HG03575 (cell line): ENCODE measurements around the gene PRSS23.
"Not testable (repeated sequence)": the region's sequence is repeated elsewhere in the genome, so short reads cannot be mapped to it uniquely, and the experiment has no call there.

Experiments
- ATAC-seq: cut with Tn5 transposase; IDR thresholded peaks from one replicate; pipeline ENCODE4 v1.9.1; 2021; ENCODE audit not compliant: unreplicated experiment, insufficient number of reproducible peaks, low FRiP score; ENCODE audit errors: extremely low read depth

PRSS23 gene, protein sequence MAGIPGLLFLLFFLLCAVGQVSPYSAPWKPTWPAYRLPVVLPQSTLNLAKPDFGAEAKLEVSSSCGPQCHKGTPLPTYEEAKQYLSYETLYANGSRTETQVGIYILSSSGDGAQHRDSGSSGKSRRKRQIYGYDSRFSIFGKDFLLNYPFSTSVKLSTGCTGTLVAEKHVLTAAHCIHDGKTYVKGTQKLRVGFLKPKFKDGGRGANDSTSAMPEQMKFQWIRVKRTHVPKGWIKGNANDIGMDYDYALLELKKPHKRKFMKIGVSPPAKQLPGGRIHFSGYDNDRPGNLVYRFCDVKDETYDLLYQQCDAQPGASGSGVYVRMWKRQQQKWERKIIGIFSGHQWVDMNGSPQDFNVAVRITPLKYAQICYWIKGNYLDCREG

GRCh38 chr11:86800076-86800959 is at the start of gene PRSS23:
Gene PRSS23, plus strand, starts transcription at chr11:86800542. Its CDS starts 7,102 bp downstream, at chr11:86807644.
- ATAC-seq: no peak

DNA sequence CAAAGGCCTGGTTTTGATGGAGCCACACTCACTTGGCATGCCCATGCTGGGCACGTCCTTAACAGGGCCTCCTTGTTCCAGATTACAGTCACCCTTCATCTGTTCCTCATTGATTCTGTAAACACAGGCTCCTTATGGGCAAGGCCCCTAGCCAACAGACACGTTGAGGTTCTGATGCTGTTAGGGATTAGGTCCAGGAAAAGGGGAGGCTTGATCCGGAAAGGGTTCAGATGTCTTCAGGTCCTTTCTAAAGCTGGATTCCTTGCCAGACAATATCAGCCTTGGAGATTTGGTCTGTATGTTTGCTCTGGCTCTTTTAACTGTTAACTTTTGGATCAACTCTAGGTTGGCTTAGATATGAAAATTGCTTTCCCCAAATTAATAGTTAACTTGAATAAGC is 46.9 kb upstream of the PRSS23 start:
- no peak for ATAC-seq

GRCh38 chr11:86755146-86755545 is 45.2 kb upstream of the PRSS23 start:
- no peak for ATAC-seq

DNA sequence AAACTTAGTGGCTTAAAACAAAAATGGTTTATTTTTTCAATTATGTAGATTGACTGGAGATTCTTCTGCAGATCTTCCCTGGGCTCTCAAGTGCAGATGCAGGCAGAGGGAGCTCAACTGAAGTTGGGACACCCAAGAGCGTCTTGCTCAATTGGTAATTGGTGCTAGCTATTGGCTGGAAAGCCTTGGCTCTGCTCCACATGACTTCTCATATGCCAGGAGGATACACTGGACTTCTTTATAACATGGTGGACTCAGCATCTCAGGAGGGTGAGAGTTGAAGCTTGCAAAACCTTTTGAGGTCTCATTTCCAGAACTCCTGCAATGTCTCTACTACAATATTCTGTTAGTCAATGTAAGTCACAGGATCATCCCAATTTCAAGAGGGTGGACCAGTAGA is 42.2 kb upstream of the PRSS23 start:
- ATAC-seq: no peak

- ATAC-seq: no peak
Observed at GRCh38 chr11:86760577-86760976, 39.8 kb upstream of the PRSS23 start.

DNA sequence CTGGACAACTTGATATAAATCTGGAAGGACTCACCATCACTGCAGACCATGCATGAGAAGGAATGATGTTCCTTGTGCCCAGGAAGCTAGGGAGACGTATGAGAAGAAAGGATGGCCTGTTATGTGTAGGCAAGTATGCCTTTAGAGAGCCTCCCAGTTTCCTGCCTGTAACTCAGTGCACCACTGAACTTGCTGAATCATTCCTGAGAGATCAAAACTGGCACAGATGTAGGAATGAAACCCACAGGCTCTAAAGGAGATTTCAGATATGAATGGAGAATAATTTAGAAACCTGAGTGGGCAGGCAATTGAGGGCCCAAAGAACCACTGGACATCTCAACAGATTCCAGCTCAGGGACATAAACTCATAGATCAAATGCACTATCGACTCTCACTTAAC is 38.4 kb upstream of the PRSS23 start:
- ATAC-seq: no peak

DNA sequence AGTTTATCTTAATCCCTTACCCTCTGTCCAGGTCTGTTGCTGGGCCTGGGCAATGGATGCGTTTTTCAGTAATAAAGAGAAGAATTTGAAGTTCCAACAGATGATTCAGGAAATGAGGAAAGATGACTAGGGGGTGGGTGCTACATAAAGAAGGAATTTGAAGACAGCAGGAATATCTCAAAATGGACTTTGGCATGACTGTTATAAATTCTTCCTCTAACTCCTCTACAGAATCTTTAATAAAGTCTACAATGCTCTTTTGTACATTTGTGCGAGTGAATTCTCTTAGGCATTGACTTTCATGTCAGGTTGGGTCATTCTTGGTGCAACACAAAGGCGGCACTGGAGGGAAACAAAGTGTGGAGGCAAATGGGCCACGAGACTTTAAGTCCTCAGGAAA is 35.1 kb upstream of the PRSS23 start:
- no peak for ATAC-seq

DNA sequence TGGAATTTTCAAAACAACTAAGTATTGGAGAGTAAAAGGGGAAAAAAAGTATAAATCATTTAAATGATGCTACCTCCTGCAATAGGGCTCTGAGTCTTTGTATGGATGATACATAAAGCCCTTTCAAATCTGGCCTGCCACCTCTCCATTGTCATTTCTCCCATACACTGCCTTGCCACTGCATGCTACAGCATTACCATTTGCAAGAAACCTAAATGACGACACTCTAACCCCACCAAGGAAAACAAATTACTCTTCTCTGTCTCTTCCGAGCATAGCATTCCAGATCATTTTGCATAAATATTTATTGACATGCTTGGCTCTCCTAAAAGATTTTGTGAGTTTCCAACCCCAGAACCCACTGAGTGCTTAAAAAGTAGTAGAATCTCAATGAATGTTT is 34.5 kb upstream of the PRSS23 start:
- no peak for ATAC-seq

DNA sequence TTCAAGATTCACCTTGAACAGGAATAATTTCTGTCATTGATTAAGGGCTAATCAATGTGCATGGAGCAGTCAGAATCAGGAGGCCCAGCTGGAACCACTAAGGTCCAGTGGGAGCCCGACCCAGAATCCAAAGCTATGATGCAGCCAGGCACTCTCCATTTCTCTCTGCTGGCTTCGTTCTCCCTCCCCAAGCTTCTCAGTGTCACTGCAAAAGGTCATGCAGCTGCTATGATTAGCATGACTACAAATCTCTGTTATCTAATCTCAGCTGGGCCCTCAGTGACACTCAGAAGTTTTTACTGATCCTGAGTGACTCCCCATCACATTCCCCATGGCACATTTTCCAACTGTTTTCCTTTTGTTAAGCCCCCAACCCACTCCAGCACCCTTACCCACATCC is 31.1 kb upstream of the PRSS23 start:
- no peak for ATAC-seq

DNA sequence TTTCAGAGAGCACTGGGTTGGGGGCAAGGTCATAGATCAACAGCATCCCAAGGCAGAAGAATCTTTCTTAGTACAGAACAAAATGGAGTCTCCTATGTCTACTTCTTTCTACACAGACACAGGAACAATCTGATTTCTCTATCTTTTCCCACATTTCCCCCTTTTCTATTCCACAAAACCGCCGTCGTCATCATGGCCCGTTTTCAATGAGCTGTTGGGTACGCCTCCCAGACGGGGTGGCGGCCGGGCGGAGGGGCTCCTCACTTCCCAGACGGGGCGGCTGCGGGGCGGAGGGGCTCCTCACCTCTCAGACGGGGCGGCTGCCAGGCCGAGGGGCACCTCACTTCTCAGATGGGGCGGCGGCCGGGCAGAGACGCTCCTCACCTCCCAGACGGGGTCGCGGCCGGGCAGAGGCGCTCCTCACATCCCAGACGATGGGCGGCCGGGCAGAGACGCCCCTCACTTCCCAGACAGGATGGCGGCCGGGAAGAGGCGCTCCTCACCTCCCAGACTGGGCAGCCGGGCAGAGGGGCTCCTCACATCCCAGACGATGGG is 29.8 kb upstream of the PRSS23 start:
- ATAC-seq: not testable (repeated sequence)

GRCh38 chr11:86772999-86773398 is 27.3 kb upstream of the PRSS23 start:
- ATAC-seq: no peak

GRCh38 chr11:86773513-86774252 is 26.7 kb upstream of the PRSS23 start:
- ATAC-seq: no peak

DNA sequence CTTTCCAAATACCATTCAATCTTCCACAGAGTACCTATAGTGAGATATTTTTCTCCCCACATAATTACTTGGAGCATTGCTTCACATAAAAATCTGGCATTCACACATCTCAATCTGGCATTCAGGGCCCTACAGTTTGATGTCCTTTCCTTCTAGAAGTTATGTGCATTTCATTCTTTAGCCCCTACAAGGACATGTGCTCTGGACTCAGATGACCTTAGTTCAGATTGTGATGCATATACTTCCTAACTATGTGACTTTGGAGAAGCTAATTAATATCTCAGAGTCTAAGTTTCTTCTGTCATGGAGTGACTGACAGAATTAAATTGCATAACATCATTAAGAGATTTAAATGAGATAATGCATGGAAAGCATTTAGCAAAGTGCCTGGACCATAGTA is 25.9 kb upstream of the PRSS23 start:
- ATAC-seq: no peak

- no peak for ATAC-seq
Observed at GRCh38 chr11:86775361-86775760, 25.0 kb upstream of the PRSS23 start.

- no peak for ATAC-seq
Observed at GRCh38 chr11:86781546-86781945, 18.8 kb upstream of the PRSS23 start.

DNA sequence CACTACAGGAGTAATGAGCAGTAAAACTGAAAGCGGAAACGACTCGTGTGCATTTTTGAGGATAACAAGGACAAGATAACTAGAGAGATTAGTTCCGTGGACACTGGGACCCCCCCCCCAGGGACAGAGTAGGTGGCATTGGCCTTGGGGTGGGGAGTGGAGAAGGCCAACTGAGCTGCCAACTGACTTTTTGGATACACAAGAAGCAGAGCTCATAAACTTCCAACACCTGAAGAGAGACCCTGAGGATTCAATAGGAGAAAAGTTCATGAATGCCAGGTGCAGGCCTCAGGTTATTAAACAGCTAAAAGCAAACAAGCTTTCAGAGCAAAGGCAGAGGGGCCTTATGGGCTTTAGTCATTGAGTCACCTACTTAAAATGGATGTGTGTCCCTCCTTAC is 17.6 kb upstream of the PRSS23 start:
- no peak for ATAC-seq

GRCh38 chr11:86783661-86784060 is 16.7 kb upstream of the PRSS23 start:
- no peak for ATAC-seq

DNA sequence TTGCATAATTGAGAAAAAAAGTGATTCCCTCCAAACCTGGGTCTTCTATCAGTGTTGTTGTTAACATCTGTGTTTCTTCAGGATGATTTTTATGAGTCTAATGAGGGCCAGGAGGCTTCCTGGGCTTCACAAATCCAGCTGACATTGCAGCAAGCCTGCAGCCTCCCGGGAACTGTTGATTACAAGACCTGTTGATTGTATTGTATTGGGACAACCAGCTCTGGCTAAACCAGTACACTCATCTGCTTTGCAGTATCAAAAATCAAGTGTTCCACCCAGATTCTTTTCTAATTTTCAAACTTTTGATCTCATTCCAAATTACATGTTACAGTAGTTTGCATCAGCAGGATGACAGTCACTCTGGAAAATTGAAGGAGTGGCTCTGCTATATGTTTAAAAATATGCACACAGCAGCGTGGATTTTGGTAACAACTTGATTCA is 16.1 kb upstream of the PRSS23 start:
- no peak for ATAC-seq

GRCh38 chr11:86785576-86785975 is 14.8 kb upstream of the PRSS23 start:
- no peak for ATAC-seq
